Common myeloid progenitor, CD34-positive (primary cell): ENCODE results near the gene TMEM109.

Experiments used
- CTCF ChIA-PET: fragments of 350-600 bp; sonication (Branson Sonifier 250); formaldehyde crosslinking; loops from one replicate; lab custom pipeline; 2021; ENCODE audit warnings: antibody characterized with exemption; lab: Charles Lee
- POLR2A ChIA-PET: fragments of 350-600 bp; sonication (Branson Sonifier 250); formaldehyde crosslinking; loops from one replicate; lab custom pipeline; 2021; ENCODE audit warnings: antibody characterized with exemption; lab: Charles Lee
- DNase-seq, 3 donors: peaks; one replicate each; pipeline versions ENCODE4 v3.0.0 to v3.0.0-alpha.2; 2013
- H3K27ac ChIP-seq, 2 experiments: 1 replicate in 1 of 2; 2 replicates in 1 of 2; pipeline ENCODE4 v1.7.0; 2013; ENCODE audit warnings: inconsistent platforms in 2 of 2, low read length in 2 of 2, mild to moderate bottlenecking in 2 of 2, low read depth in 1 of 2, moderate library complexity in 1 of 2; ENCODE audit not compliant: severe bottlenecking in 2 of 2, insufficient read depth in 1 of 2, poor library complexity in 1 of 2
- H3K27me3 ChIP-seq, 5 experiments: replicated peaks in 2 of 5; 1 replicate in 3 of 5; 2 replicates in 2 of 5; pipeline versions ENCODE4 v1.6.1 to v1.7.0; 2013; ENCODE audit warnings: low read length in 4 of 5, mild to moderate bottlenecking in 2 of 5, moderate library complexity in 2 of 5, inconsistent platforms in 1 of 5; ENCODE audit not compliant: insufficient read depth in 5 of 5, control insufficient read depth in 4 of 5
- H3K36me3 ChIP-seq, 4 experiments: 1 replicate in 2 of 4; 2 replicates in 2 of 4; pipeline versions ENCODE4 v1.6.1 to v1.7.0; 2013; ENCODE audit warnings: low read length in 3 of 4, control low read depth in 1 of 4, mild to moderate bottlenecking in 1 of 4; ENCODE audit not compliant: control insufficient read depth in 4 of 4, insufficient read depth in 4 of 4
- H3K4me1 ChIP-seq, 4 experiments: 1 replicate in 3 of 4; 2 replicates in 1 of 4; pipeline versions ENCODE4 v1.6.1 to v1.7.1; 2013; ENCODE audit warnings: low read length in 3 of 4, mild to moderate bottlenecking in 3 of 4, control low read depth in 1 of 4, inconsistent platforms in 1 of 4, moderate library complexity in 1 of 4; ENCODE audit not compliant: control insufficient read depth in 4 of 4, insufficient read depth in 4 of 4; ENCODE audit errors: control extremely low read depth in 1 of 4
- H3K4me3 ChIP-seq, 7 experiments: 1 replicate in 4 of 7; 2 replicates in 3 of 7; pipeline versions ENCODE4 v1.5.1 to v1.7.0; 2013; ENCODE audit warnings: mild to moderate bottlenecking in 7 of 7, low read length in 6 of 7, moderate library complexity in 6 of 7, inconsistent platforms in 2 of 7, low read depth in 2 of 7, control low read depth in 1 of 7; ENCODE audit not compliant: insufficient read depth in 4 of 7, control insufficient read depth in 1 of 7; ENCODE audit errors: extremely low read depth in 1 of 7
- H3K9me3 ChIP-seq, 5 experiments: 1 replicate in 4 of 5; 2 replicates in 1 of 5; pipeline versions ENCODE4 v1.6.1 to v1.7.1; 2013; ENCODE audit warnings: low read length in 4 of 5, mild to moderate bottlenecking in 2 of 5, inconsistent platforms in 1 of 5, low read depth in 1 of 5, moderate library complexity in 1 of 5; ENCODE audit not compliant: control insufficient read depth in 4 of 5, insufficient read depth in 2 of 5; ENCODE audit errors: control extremely low read depth in 1 of 5
- WGBS: methylation state at CpG from one replicate; pipeline ENCODE4 v1.1.5; 2013; ENCODE audit not compliant: insufficient coverage; 5-methylcytosine and 5-hydroxymethylcytosine counted together

TMEM109 gene

DNA sequence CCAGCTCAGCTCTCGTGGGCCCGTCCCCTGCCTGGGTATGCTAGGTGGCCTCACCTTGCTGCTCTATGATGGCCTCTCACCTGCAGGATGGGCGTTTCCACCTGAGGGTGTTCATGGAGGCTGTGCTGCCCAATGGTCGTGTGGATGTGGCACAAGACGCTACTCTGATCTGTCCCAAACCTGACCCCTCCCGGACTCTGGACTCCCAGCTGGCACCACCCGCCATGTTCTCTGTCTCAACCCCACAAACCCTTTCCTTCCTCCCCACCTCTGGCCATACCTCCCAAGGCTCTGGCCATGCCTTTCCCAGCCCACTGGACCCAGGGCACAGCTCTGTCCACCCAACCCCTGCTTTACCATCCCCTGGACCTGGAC, 44.5 kb upstream of the TMEM109 start:
- CTCF ChIA-PET: interaction anchor here (1.0 to 15.9 kb wide), 7 partner anchors 9 to 48 kb away, joined by 3 to 128 read pairs (median 3); no protein-coding TSS in a partner anchor
- no peaks in the 10 kb centered on the region for H3K36me3 ChIP-seq
- no peaks in the 10 kb centered on the region for H3K27me3 ChIP-seq
- POLR2A ChIA-PET: no interaction called here
- WGBS: 99% methylated on average over 7 of the region's 7 CpGs
- H3K4me1 ChIP-seq: peaks cover 1 to 23% (median 18%) of the 10 kb centered on the region in 4 experiments
- H3K27ac ChIP-seq: no peak overlapping the region
- DNase-seq: no peak
- H3K4me3 ChIP-seq: no peak overlapping the region
- no peaks in the 10 kb centered on the region for H3K9me3 ChIP-seq

DNA sequence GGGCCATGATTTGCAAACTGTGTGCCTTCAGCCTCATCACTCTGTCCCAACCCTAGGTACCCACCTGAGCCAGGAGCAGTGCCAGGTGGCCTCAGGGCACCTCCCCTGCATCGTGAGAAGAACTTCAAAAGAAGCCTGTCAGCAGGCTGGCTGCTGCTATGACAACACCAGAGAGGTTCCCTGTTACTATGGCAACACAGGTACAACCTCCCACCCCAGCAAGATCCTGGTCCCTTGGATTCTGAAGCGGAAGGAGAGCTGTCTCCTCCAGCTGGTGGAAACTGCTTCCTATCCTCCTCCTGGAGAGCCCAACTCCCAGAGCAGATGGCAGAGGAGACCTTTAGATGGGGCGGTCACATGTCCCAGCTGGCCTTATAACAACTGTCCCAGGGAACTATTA, 43.7 kb upstream of the TMEM109 start:
- Histone ChIP-seq H3K4me1 (peaks cover 1 to 21% (median 14%) of the 10 kb centered on the region in 4 experiments), H3K27ac (no peak overlapping the region), H3K4me3 (no peak overlapping the region), H3K27me3 (no peaks in the 10 kb centered on the region), H3K9me3 (no peaks in the 10 kb centered on the region), H3K36me3 (peaks cover 0 to 7% (median 2%) of the 10 kb centered on the region in 4 experiments)
- ChIA-PET POLR2A (interaction anchor here (0.9 kb wide), 1 partner anchor 16 kb away, joined by 3 read pairs; no protein-coding TSS in a partner anchor), CTCF (interaction anchor here (1.2 to 15.9 kb wide), 8 partner anchors 10 to 95 kb away, joined by 3 to 128 read pairs (median 9); no protein-coding TSS in a partner anchor)
- 91% methylated on average over 2 of the region's 3 CpGs for WGBS
- no peak for DNase-seq

DNA sequence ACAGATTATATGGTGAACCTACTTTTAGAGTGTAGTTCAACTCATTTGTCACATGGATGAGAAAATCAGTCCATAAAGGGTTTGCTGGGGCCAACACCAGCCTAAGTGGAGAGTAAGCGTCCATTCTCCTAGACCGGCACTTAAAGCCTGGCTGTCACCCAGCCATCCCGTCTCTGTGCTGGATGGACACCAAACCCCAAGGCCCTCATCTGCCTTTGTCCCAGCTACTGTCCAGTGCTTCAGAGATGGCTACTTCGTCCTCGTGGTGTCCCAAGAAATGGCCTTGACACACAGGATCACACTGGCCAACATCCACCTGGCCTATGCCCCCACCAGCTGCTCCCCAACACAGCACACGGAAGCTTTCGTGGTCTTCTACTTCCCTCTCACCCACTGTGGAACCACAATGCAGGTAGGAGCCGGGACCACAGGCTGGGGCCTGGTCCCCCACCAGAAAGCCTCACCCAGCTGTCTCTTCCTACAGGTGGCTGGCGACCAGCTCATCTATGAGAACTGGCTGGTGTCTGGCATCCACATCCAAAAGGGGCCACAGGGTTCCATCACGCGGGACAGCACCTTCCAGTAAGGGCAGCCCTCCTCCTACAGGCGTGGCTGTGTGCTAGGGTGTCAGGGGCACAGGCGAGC, 43.1 kb upstream of the TMEM109 start:
- no peak overlapping the region for H3K4me3 ChIP-seq
- no peaks in the 10 kb centered on the region for H3K9me3 ChIP-seq
- WGBS: 80% methylated on average over 11 of the region's 13 CpGs
- H3K27me3 ChIP-seq: no peaks in the 10 kb centered on the region
- H3K4me1 ChIP-seq: peaks cover 1 to 21% (median 14%) of the 10 kb centered on the region in 4 experiments
- peaks cover 0 to 8% (median 2%) of the 10 kb centered on the region in 4 experiments for H3K36me3 ChIP-seq
- no peak for DNase-seq
- CTCF ChIA-PET: interaction anchor here (1.3 to 15.9 kb wide), 8 partner anchors 10 to 96 kb away, joined by 3 to 128 read pairs (median 9); no protein-coding TSS in a partner anchor
- no peak overlapping the region for H3K27ac ChIP-seq
- POLR2A ChIA-PET: interaction anchor here (0.9 kb wide), 1 partner anchor 17 kb away, joined by 3 read pairs; no protein-coding TSS in a partner anchor

DNA sequence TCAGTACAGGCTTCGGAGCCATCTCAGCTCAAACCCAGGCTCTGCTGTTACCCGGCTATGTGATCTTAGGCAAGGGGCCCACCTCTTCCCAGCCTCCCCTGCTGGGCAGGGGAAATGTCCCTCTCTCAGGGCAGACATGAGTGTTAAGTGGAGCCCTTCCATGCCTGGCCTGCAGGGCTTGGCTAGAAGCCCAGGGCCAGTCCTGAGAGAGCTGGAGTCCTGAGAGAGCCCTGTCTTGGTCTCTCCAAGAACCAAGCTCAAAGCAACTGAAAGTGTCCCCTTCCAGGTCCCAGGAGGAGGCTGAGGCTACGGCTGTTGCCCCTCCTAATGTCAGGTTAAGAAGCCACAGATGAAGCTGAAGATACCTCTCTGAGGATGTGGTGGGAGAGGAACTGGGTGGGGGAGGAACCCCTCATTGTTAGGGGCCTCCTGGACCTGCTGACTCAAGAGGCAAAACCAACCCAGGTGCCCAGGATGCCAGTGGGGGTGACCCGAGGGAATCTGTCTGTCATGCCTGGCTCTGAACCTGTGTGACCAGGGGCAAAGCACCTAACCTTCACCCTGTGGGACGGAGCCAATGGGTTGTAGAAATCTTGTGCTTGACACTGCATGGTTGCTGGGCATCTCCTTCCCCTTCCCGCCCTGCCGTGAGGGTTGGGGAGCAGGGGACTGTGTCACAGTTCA, 42.4 kb upstream of the TMEM109 start:
- peak in 2 of 3 donors; percentile 66 to 72 for DNase-seq
- POLR2A ChIA-PET: no interaction called here
- Histone ChIP-seq H3K4me1 (peaks cover 1 to 21% (median 14%) of the 10 kb centered on the region in 4 experiments), H3K27me3 (no peaks in the 10 kb centered on the region), H3K4me3 (no peak overlapping the region), H3K36me3 (peaks cover 0 to 8% (median 2%) of the 10 kb centered on the region in 4 experiments), H3K9me3 (no peaks in the 10 kb centered on the region), H3K27ac (no peak overlapping the region)
- WGBS: 77% methylated on average over 6 of the region's 7 CpGs
- CTCF ChIA-PET: interaction anchor here (0.9 to 15.9 kb wide), 7 partner anchors 16 to 96 kb away, joined by 3 to 128 read pairs (median 8); no protein-coding TSS in a partner anchor

DNA sequence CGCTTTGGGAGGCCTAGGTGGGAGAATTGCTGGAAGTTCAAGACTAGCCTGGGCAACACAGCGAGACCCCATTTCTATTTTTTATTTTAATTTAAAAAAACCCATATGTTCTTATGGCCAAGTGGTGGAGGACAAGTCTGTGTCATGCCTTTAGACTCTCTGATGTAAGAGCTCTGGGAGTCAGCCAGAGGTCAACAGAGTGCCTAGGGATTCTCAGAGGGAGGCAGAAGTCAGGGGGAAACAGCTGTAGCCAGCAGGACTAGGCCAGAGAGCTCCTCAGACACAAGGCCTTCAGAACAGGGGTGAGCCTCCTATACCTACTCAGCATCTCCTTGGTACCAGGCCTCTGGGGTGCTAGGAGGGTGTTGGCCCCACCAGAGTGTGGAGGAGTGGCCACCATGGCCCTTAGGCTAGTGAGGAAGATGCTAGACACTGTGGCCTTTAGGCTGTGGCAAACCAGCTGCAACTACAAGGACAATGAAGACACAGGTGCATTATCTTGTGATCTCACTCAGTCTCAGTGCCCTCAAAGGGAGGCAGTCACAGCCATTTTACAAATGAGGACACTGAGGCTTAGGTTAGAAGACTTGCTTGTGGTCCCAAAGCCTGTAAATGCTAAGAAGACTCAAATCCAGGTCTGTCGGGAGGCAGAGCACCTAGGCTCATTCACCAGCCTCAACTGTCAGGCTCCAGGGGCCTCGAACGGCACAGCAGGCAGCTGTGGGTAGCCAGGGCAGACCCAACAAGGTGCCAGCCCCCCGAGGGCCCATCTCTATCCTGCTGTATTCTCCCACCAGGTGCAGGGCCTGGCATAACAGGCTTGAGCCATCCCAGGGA, 41.6 kb upstream of the TMEM109 start:
- DNase-seq: no peak
- no peak overlapping the region for H3K27ac ChIP-seq
- ChIA-PET POLR2A (no interaction called here), CTCF (interaction anchor here (0.9 to 15.9 kb wide), 7 partner anchors 15 to 37 kb away, joined by 3 to 128 read pairs (median 8); no protein-coding TSS in a partner anchor)
- H3K9me3 ChIP-seq: no peaks in the 10 kb centered on the region
- H3K27me3 ChIP-seq: no peaks in the 10 kb centered on the region
- H3K4me1 ChIP-seq: peaks cover 1 to 21% (median 14%) of the 10 kb centered on the region in 4 experiments
- no peak overlapping the region for H3K4me3 ChIP-seq
- 98% methylated on average over 4 of the region's 6 CpGs for WGBS
- peaks cover 0 to 8% (median 2%) of the 10 kb centered on the region in 4 experiments for H3K36me3 ChIP-seq

DNA sequence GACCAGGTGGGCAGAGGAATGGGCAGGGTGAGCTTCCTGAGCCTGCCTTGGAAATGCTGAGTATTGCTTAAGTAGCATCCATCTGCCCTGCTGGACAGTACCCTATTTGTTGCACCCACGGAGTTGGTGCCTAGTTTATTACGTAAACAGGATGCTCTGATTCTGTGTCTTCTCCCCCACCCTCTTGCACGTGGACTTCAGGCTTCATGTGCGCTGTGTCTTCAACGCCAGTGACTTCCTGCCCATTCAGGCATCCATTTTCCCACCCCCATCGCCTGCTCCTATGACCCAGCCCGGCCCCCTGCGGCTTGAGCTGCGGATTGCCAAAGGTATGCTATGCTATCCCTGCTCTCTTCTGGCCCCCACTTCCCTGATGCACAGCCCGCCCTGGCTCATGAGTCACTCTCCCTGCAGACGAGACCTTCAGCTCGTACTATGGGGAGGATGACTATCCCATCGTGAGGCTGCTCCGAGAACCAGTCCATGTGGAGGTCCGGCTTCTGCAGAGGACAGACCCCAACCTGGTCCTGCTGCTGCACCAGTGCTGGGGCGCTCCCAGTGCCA, 40.9 kb upstream of the TMEM109 start:
- H3K4me1 ChIP-seq: peaks cover 1 to 21% (median 14%) of the 10 kb centered on the region in 4 experiments
- H3K36me3 ChIP-seq: peaks cover 0 to 8% (median 2%) of the 10 kb centered on the region in 4 experiments
- no peak for DNase-seq
- no peaks in the 10 kb centered on the region for H3K27me3 ChIP-seq
- ChIA-PET CTCF (interaction anchor here (1.0 to 15.9 kb wide), 3 partner anchors 24 to 97 kb away, joined by 3 to 128 read pairs (median 3); no protein-coding TSS in a partner anchor), POLR2A (no interaction called here)
- no peaks in the 10 kb centered on the region for H3K9me3 ChIP-seq
- no peak overlapping the region for H3K4me3 ChIP-seq
- H3K27ac ChIP-seq: no peak overlapping the region
- 88% methylated on average over 16 of the region's 16 CpGs for WGBS
